Activated T-cell treated with anti-CD3 and anti-CD28 coated beads, Interleukin-2, amount 50 U/mL, for 72 hours (primary cell): ENCODE measurements around the gene WDFY2. TPM values are rescaled to one million over a fixed set of nuclear protein-coding genes. Genes with fewer than 3 reads are reported as not detected.
A peak's percentile ranks its signal among the peaks of the same experiment; 100 is the strongest.

Source experiments
- ATAC-seq, 2 donors: fragments of 150-1000 bp; cut with Tn5 transposase; replicated peaks in 1 of 2; 2 replicates each; pipeline ENCODE4 v1.10.0; 2021; ENCODE audit warnings: moderate library complexity in 2 of 2, mild to moderate bottlenecking in 1 of 2
- DNase-seq, 2 donors: peaks; one replicate each; pipeline ENCODE4 v3.0.0; 2021 to 2022; ENCODE audit warnings: mixed read lengths in 1 of 2
- H3K27ac Mint-ChIP-seq: one replicate; pipeline ENCODE4 v1.8.0; 2022; ENCODE audit warnings: mild to moderate bottlenecking, moderate library complexity, mixed read lengths
- H3K27me3 Mint-ChIP-seq: one replicate; pipeline ENCODE4 v1.8.0; 2022; ENCODE audit warnings: low read depth, mixed read lengths
- H3K36me3 Mint-ChIP-seq, 2 donors: one replicate each; pipeline ENCODE4 v1.8.0; 2022; ENCODE audit warnings: mixed read lengths in 2 of 2, mild to moderate bottlenecking in 1 of 2; ENCODE audit not compliant: insufficient read depth in 2 of 2
- H3K4me1 Mint-ChIP-seq: one replicate; pipeline ENCODE4 v1.8.0; 2022; ENCODE audit warnings: low read depth, mixed read lengths
- H3K4me3 Mint-ChIP-seq, 2 donors: one replicate each; pipeline ENCODE4 v1.8.0; 2022; ENCODE audit warnings: mild to moderate bottlenecking in 2 of 2, mixed read lengths in 2 of 2, moderate library complexity in 2 of 2
- H3K9me3 Mint-ChIP-seq, 2 donors: one replicate each; pipeline ENCODE4 v1.8.0; 2022; ENCODE audit warnings: mixed read lengths in 2 of 2
- total RNA-seq, 2 donors: library from RNA; stranded (reverse); gene quantifications; one replicate each; pipeline ENCODE4 v1.2.3, GENCODE V29; 2022

WDFY2 gene
- total RNA-seq, 2 donors from 2014 or later = 12.6 to 13.5 TPM

GRCh38 chr13:51808811-51809210 lies 224.5 kb downstream of the WDFY2 start:
- H3K27me3 Mint-ChIP-seq = no peaks in the 10 kb centered on the region
- no peak overlapping the region for H3K27ac Mint-ChIP-seq
- H3K4me3 Mint-ChIP-seq = no peak overlapping the region
- DNase-seq (no peak), ATAC-seq (no peak)
- H3K36me3 Mint-ChIP-seq = peaks cover 0 to 3% of the 10 kb centered on the region in 2 donors
- no peaks in the 10 kb centered on the region for H3K9me3 Mint-ChIP-seq
- H3K4me1 Mint-ChIP-seq = peaks cover 46% of the 10 kb centered on the region

- Mint-ChIP-seq H3K27ac (no peak overlapping the region), H3K4me3 (no peak overlapping the region), H3K27me3 (no peaks in the 10 kb centered on the region), H3K4me1 (peaks cover 46% of the 10 kb centered on the region), H3K9me3 (no peaks in the 10 kb centered on the region), H3K36me3 (peaks cover 0 to 3% of the 10 kb centered on the region in 2 donors)
- DNase-seq (no peak), ATAC-seq (no peak)
Measured at GRCh38 chr13:51811046-51811445, 226.8 kb downstream of the WDFY2 start.

GRCh38 chr13:51811920-51812451 lies 227.7 kb downstream of the WDFY2 start:
- DNase-seq (no peak), ATAC-seq (peak; percentile 33 to 60)
- H3K27ac Mint-ChIP-seq = peak overlapping the region; percentile 76
- H3K4me1 Mint-ChIP-seq = peaks cover 52% of the 10 kb centered on the region
- H3K27me3 Mint-ChIP-seq = no peaks in the 10 kb centered on the region
- H3K36me3 Mint-ChIP-seq = peaks cover 0 to 1% of the 10 kb centered on the region in 2 donors
- H3K4me3 Mint-ChIP-seq = no peak overlapping the region
- H3K9me3 Mint-ChIP-seq = no peaks in the 10 kb centered on the region

GRCh38 chr13:51814071-51814470 lies 229.8 kb downstream of the WDFY2 start:
- Mint-ChIP-seq H3K4me1 (peaks cover 71% of the 10 kb centered on the region), H3K36me3 (peaks cover 0 to 1% of the 10 kb centered on the region in 2 donors), H3K4me3 (no peak overlapping the region), H3K9me3 (no peaks in the 10 kb centered on the region), H3K27me3 (no peaks in the 10 kb centered on the region), H3K27ac (no peak overlapping the region)
- no peak for ATAC-seq
- no peak for DNase-seq

GRCh38 chr13:51814825-51815650 lies 230.8 kb downstream of the WDFY2 start:
- DNase-seq = peak; percentile 80 to 81
- H3K9me3 Mint-ChIP-seq = no peaks in the 10 kb centered on the region
- H3K27me3 Mint-ChIP-seq = no peaks in the 10 kb centered on the region
- H3K27ac Mint-ChIP-seq = peak overlapping the region; percentile 90
- peaks cover 81% of the 10 kb centered on the region for H3K4me1 Mint-ChIP-seq
- no peaks in the 10 kb centered on the region for H3K36me3 Mint-ChIP-seq
- peak; percentile 70 to 73 for ATAC-seq
- peak overlapping the region; percentile 74 to 81 for H3K4me3 Mint-ChIP-seq

GRCh38 chr13:51815848-51816247 lies 231.6 kb downstream of the WDFY2 start:
- Mint-ChIP-seq H3K4me1 (peaks cover 89% of the 10 kb centered on the region), H3K4me3 (peak overlapping the region; percentile 74 to 81)

GRCh38 chr13:51816604-51817249 lies 232.5 kb downstream of the WDFY2 start:
- Mint-ChIP-seq H3K4me1 (peaks cover 91% of the 10 kb centered on the region), H3K27ac (no peak overlapping the region), H3K36me3 (no peaks in the 10 kb centered on the region), H3K4me3 (peak overlapping the region in 1 of 2 donors; percentile 7), H3K9me3 (no peaks in the 10 kb centered on the region), H3K27me3 (no peaks in the 10 kb centered on the region)
- DNase-seq = no peak
- ATAC-seq = no peak

More at GRCh38 chr13:51815848-51816247, 231.6 kb downstream of the WDFY2 start:
- no peak for DNase-seq
- Mint-ChIP-seq H3K36me3 (no peaks in the 10 kb centered on the region), H3K27ac (peak overlapping the region; percentile 51), H3K27me3 (no peaks in the 10 kb centered on the region), H3K9me3 (no peaks in the 10 kb centered on the region)
- no peak for ATAC-seq

Other genes with a start within 250 kb of the WDFY2 start
- not detected for gene SERPINE3, start 244.8 kb upstream of the WDFY2 start, total RNA-seq
- gene INTS6, start 131.4 kb upstream of the WDFY2 start, total RNA-seq = 100 to 1,000 TPM in 1 of 2 donors, 10 to 100 TPM in 1; 94.5 to 106 TPM
- gene DHRS12, start 219.7 kb downstream of the WDFY2 start, total RNA-seq = 1 to 10 TPM; 8.0 to 8.5 TPM